ENCODE data around the gene TMEM191B.
"Not testable (repeated sequence)": the region's sequence is repeated elsewhere in the genome, so short reads cannot be mapped to it uniquely, and the experiment has no call there.

DNA sequence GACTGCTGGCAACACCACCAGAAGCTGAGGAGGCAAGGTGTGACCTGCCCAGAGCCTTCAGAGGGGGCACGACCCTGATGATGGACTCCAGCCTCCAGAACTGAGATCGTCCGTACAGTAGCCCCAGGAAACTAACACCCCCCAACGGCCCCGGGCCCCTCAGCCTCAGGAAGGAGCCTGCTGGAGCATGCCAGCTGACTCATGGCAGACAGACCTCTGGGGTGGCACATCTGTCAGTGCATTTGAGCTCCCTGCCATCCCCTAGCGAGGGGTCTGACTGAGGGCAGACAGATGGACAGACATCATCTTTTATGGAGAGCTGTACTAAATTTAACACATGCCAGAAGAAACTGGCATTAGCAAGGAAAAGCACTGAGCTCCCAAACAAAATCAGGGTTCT lies 12.4 kb downstream of the TMEM191B start:
- TF ChIP-seq, protein P1, sequence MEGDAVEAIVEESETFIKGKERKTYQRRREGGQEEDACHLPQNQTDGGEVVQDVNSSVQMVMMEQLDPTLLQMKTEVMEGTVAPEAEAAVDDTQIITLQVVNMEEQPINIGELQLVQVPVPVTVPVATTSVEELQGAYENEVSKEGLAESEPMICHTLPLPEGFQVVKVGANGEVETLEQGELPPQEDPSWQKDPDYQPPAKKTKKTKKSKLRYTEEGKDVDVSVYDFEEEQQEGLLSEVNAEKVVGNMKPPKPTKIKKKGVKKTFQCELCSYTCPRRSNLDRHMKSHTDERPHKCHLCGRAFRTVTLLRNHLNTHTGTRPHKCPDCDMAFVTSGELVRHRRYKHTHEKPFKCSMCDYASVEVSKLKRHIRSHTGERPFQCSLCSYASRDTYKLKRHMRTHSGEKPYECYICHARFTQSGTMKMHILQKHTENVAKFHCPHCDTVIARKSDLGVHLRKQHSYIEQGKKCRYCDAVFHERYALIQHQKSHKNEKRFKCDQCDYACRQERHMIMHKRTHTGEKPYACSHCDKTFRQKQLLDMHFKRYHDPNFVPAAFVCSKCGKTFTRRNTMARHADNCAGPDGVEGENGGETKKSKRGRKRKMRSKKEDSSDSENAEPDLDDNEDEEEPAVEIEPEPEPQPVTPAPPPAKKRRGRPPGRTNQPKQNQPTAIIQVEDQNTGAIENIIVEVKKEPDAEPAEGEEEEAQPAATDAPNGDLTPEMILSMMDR (IDR thresholded peaks at IDR 0.05) = not testable (repeated sequence)
- not testable (repeated sequence) for TF ChIP-seq POLR2A (IDR thresholded peaks at IDR 0.05)

Data from Peyer's patch (tissue), 4 donors.